CD14-positive monocyte (primary cell): ENCODE measurements around the gene NKAIN2. TPM values are rescaled to one million over a fixed set of nuclear protein-coding genes. Genes with fewer than 3 reads are reported as not detected.

Source experiments
- DNase-seq, 3 donors: peaks; one replicate each; pipeline ENCODE4 v3.0.0-alpha.2; 2011 to 2022
- H2AFZ ChIP-seq: 2 replicates; pipeline ENCODE4 v1.6.0; 2012; ENCODE audit warnings: mild to moderate bottlenecking, low read depth, low read length, inconsistent platforms; ENCODE audit not compliant: insufficient read depth, poor library complexity, severe bottlenecking
- H3K27ac ChIP-seq, 2 donors: 1 replicate in 1 of 2; 2 replicates in 1 of 2; pipeline ENCODE4 v1.5.1; 2012 to 2013; ENCODE audit warnings: low read length in 2 of 2, control low read depth in 1 of 2, inconsistent platforms in 1 of 2, low read depth in 1 of 2, mild to moderate bottlenecking in 1 of 2
- H3K27me3 ChIP-seq, 2 donors: one replicate each; pipeline versions ENCODE4 v1.6.0 to v1.6.1; 2011 to 2013; ENCODE audit warnings: low read length in 2 of 2; ENCODE audit not compliant: control insufficient read depth in 2 of 2, insufficient read depth in 2 of 2
- H3K36me3 ChIP-seq, 2 donors: replicated peaks in 1 of 2; 1 replicate in 1 of 2; 2 replicates in 1 of 2; pipeline versions ENCODE4 v1.5.1 to v1.6.1; 2012 to 2013; ENCODE audit warnings: low read length in 2 of 2, control low read depth in 1 of 2, inconsistent platforms in 1 of 2, mild to moderate bottlenecking in 1 of 2; ENCODE audit not compliant: insufficient read depth in 2 of 2, control insufficient read depth in 1 of 2
- H3K4me1 ChIP-seq, 2 donors: 1 replicate in 1 of 2; 2 replicates in 1 of 2; pipeline versions ENCODE4 v1.5.1 to v1.6.1; 2012 to 2013; ENCODE audit warnings: low read length in 2 of 2, control low read depth in 1 of 2, inconsistent platforms in 1 of 2, mild to moderate bottlenecking in 1 of 2, moderate library complexity in 1 of 2; ENCODE audit not compliant: insufficient read depth in 2 of 2, control insufficient read depth in 1 of 2
- H3K4me2 ChIP-seq: replicated peaks from 2 replicates; pipeline ENCODE3; 2012; ENCODE audit warnings: low read length, moderate library complexity, mild to moderate bottlenecking; ENCODE audit not compliant: poor library complexity, severe bottlenecking; ENCODE audit errors: extremely low read depth
- H3K4me3 ChIP-seq, 3 experiments: fragments of 200-600 bp in 1 of 3; sonication (generic) in 1 of 3; replicated peaks in 1 of 3; 1 replicate in 2 of 3; 2 replicates in 1 of 3; pipeline ENCODE4 v1.5.1; 2011 to 2013; ENCODE audit warnings: low read length in 3 of 3, mild to moderate bottlenecking in 3 of 3, control low read depth in 2 of 3, low read depth in 2 of 3, inconsistent platforms in 1 of 3, moderate library complexity in 1 of 3
- H3K79me2 ChIP-seq: 2 replicates; pipeline ENCODE4 v1.6.0; 2012; ENCODE audit warnings: mild to moderate bottlenecking, control low read depth, inconsistent platforms, low read length, moderate library complexity; ENCODE audit not compliant: insufficient read depth
- H3K9ac ChIP-seq: 2 replicates; pipeline ENCODE4 v1.6.0; 2017; ENCODE audit warnings: low read length, mild to moderate bottlenecking; ENCODE audit not compliant: insufficient read depth, poor library complexity, severe bottlenecking
- H3K9me3 ChIP-seq, 2 donors: replicated peaks in 1 of 2; 1 replicate in 1 of 2; 2 replicates in 1 of 2; pipeline versions ENCODE4 v1.5.1 to v1.6.1; 2012 to 2013; ENCODE audit warnings: low read length in 2 of 2, control low read depth in 1 of 2; ENCODE audit not compliant: control insufficient read depth in 1 of 2, insufficient read depth in 1 of 2
- H4K20me1 ChIP-seq: 2 replicates; pipeline ENCODE4 v1.6.0; 2012; ENCODE audit warnings: mild to moderate bottlenecking, low read length, control low read depth, moderate library complexity; ENCODE audit not compliant: insufficient read depth
- H3K27ac Mint-ChIP-seq, 7 donors: one replicate each; pipeline ENCODE4 v1.8.0; 2020; ENCODE audit warnings: mild to moderate bottlenecking in 7 of 7, mixed read lengths in 7 of 7, moderate library complexity in 6 of 7, inconsistent platforms in 2 of 7
- H3K27me3 Mint-ChIP-seq, 3 donors: one replicate each; pipeline ENCODE4 v1.8.0; 2021 to 2022; ENCODE audit warnings: low read depth in 3 of 3, mild to moderate bottlenecking in 3 of 3, mixed read lengths in 3 of 3, moderate library complexity in 3 of 3, inconsistent platforms in 1 of 3
- H3K36me3 Mint-ChIP-seq, 2 donors: one replicate each; pipeline ENCODE4 v1.8.0; 2020; ENCODE audit warnings: mixed read lengths in 2 of 2, inconsistent platforms in 1 of 2, mild to moderate bottlenecking in 1 of 2
- H3K4me1 Mint-ChIP-seq: one replicate; pipeline ENCODE4 v1.8.0; 2020; ENCODE audit warnings: mild to moderate bottlenecking, mixed read lengths
- H3K4me3 Mint-ChIP-seq, 2 donors: one replicate each; pipeline ENCODE4 v1.8.0; 2020; ENCODE audit warnings: mild to moderate bottlenecking in 2 of 2, mixed read lengths in 2 of 2, moderate library complexity in 1 of 2
- H3K9me3 Mint-ChIP-seq, 7 donors: one replicate each; pipeline ENCODE4 v1.8.0; 2020 to 2022; ENCODE audit warnings: mixed read lengths in 7 of 7, mild to moderate bottlenecking in 6 of 7, moderate library complexity in 6 of 7, inconsistent platforms in 2 of 7
- WGBS: methylation state at CpG from one replicate; pipeline ENCODE4 v1.1.5; 2013; ENCODE audit warnings: missing lambda C conversion rate; ENCODE audit not compliant: insufficient coverage; 5-methylcytosine and 5-hydroxymethylcytosine counted together
- intact Hi-C, 2 donors: fragments of 100-400 bp; cut with micrococcal nuclease; formaldehyde crosslinking; loops; one replicate each; pipeline versions ENCODE4 v1.15.0 to v1.15.1; 2023
- polyA plus RNA-seq, 3 donors: library from polyadenylated mRNA; depleted of rRNA in 1 of 3; unstranded in 2 of 3; stranded (reverse) in 1 of 3; fragments of 300-500 nt in 2 of 3; fragments of >200 nt in 1 of 3; fragmentation: Illumina TruSeq in 2 of 3; gene quantifications; 1 replicate in 2 of 3; 2 replicates in 1 of 3; pipeline ENCODE4 v1.2.3, GENCODE V29; 2012 to 2021
- TF ChIP-seq, protein P1 (sequence below): fragments of 200-600 bp; IDR thresholded peaks from one replicate; pipeline ENCODE4 v1.8.0; 2022; ENCODE audit warnings: antibody characterized with exemption, mild to moderate bottlenecking

NKAIN2 gene
- polyA plus RNA-seq, 3 donors = not detected

GRCh38 chr6:124119596-124119995 lies 315.9 kb downstream of the NKAIN2 start:
- Histone ChIP-seq H4K20me1 (no peaks in the 10 kb centered on the region), H3K4me2 (no peak overlapping the region), H3K4me3 (no peak overlapping the region), H2AFZ (no peak overlapping the region), H3K36me3 (no peaks in the 10 kb centered on the region), H3K9ac (no peak overlapping the region), H3K27me3 (no peaks in the 10 kb centered on the region), H3K79me2 (no peaks in the 10 kb centered on the region), H3K4me1 (no peaks in the 10 kb centered on the region), H3K9me3 (no peaks in the 10 kb centered on the region), H3K27ac (no peak overlapping the region)
- WGBS = no CpG with 5 or more reads among the region's 1 CpG
- no peak for DNase-seq
- H3K4me1 Mint-ChIP-seq = no peaks in the 10 kb centered on the region
- intact Hi-C loops = no loop called here
- H3K36me3 Mint-ChIP-seq = no peaks in the 10 kb centered on the region
- no peak overlapping the region for H3K4me3 Mint-ChIP-seq
- TF ChIP-seq, protein P1, sequence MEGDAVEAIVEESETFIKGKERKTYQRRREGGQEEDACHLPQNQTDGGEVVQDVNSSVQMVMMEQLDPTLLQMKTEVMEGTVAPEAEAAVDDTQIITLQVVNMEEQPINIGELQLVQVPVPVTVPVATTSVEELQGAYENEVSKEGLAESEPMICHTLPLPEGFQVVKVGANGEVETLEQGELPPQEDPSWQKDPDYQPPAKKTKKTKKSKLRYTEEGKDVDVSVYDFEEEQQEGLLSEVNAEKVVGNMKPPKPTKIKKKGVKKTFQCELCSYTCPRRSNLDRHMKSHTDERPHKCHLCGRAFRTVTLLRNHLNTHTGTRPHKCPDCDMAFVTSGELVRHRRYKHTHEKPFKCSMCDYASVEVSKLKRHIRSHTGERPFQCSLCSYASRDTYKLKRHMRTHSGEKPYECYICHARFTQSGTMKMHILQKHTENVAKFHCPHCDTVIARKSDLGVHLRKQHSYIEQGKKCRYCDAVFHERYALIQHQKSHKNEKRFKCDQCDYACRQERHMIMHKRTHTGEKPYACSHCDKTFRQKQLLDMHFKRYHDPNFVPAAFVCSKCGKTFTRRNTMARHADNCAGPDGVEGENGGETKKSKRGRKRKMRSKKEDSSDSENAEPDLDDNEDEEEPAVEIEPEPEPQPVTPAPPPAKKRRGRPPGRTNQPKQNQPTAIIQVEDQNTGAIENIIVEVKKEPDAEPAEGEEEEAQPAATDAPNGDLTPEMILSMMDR = no peak
- no peak overlapping the region for H3K27ac Mint-ChIP-seq
- peaks cover 0 to 1% (median 0%) of the 10 kb centered on the region in 3 donors for H3K27me3 Mint-ChIP-seq
- H3K9me3 Mint-ChIP-seq = peaks cover 0 to 1% (median 0%) of the 10 kb centered on the region in 7 donors

- Histone ChIP-seq H3K36me3 (no peaks in the 10 kb centered on the region), H2AFZ (no peak overlapping the region), H3K27me3 (no peaks in the 10 kb centered on the region), H3K9ac (no peak overlapping the region), H3K4me1 (no peaks in the 10 kb centered on the region), H3K9me3 (no peaks in the 10 kb centered on the region), H3K79me2 (no peaks in the 10 kb centered on the region), H3K4me2 (no peak overlapping the region), H4K20me1 (no peaks in the 10 kb centered on the region), H3K27ac (no peak overlapping the region), H3K4me3 (no peak overlapping the region)
- no peak overlapping the region for H3K4me3 Mint-ChIP-seq
- H3K36me3 Mint-ChIP-seq = no peaks in the 10 kb centered on the region
- peaks cover 0 to 2% (median 0%) of the 10 kb centered on the region in 7 donors for H3K9me3 Mint-ChIP-seq
- intact Hi-C loops = no loop called here
- H3K27ac Mint-ChIP-seq = no peak overlapping the region
- H3K27me3 Mint-ChIP-seq = peaks cover 0 to 1% (median 0%) of the 10 kb centered on the region in 3 donors
- no peaks in the 10 kb centered on the region for H3K4me1 Mint-ChIP-seq
- WGBS = no CpG with 5 or more reads among the region's 2 CpGs
- DNase-seq = no peak
- TF ChIP-seq, protein P1 = no peak
Observed at GRCh38 chr6:124123617-124124209, 320.0 kb downstream of the NKAIN2 start.
